ENCODE results near the gene FAM240B.

Gene FAM240B

GRCh38 chr9:38689678-38690077 is 30.3 kb downstream of the FAM240B start:
- no peak for TF ChIP-seq MYC (IDR thresholded peaks at IDR 0.05; ENCODE audit: low read depth, low read length)
- DNase-seq (ENCODE audit: low read depth) = no peak
- H3K4me3 ChIP-seq (ENCODE audit: low read depth, low read length) = no peak overlapping the region

- no peak for DNase-seq (ENCODE audit: low read depth)
- H3K4me3 ChIP-seq (ENCODE audit: low read depth, low read length) = no peak overlapping the region
- no peak for TF ChIP-seq MAX (IDR thresholded peaks at IDR 0.05; ENCODE audit: low read depth, low read length)
- TF ChIP-seq POLR2A (IDR thresholded peaks at IDR 0.05; ENCODE audit: extremely low read depth, insufficient read length) = no peak
- TF ChIP-seq CTCF (IDR thresholded peaks at IDR 0.05; ENCODE audit: low read depth, low read length) = no peak
- TF ChIP-seq MYC (IDR thresholded peaks at IDR 0.05; ENCODE audit: low read depth, low read length) = no peak
These were observed 31.9 kb downstream of the FAM240B start for GRCh38 chr9:38687992-38688391.

- no peak overlapping the region for H3K4me3 ChIP-seq (ENCODE audit: low read depth, low read length)
- no peak for DNase-seq (ENCODE audit: low read depth)
- TF ChIP-seq POLR2A (IDR thresholded peaks at IDR 0.05; ENCODE audit: extremely low read depth, insufficient read length) (no peak), MAX (IDR thresholded peaks at IDR 0.05; ENCODE audit: low read depth, low read length) (no peak), MYC (IDR thresholded peaks at IDR 0.05; ENCODE audit: low read depth, low read length) (no peak), CTCF (IDR thresholded peaks at IDR 0.05; ENCODE audit: low read depth, low read length) (no peak)
These were observed 32.5 kb downstream of the FAM240B start for GRCh38 chr9:38687389-38687842.

- no peak overlapping the region for H3K4me3 ChIP-seq (ENCODE audit: low read depth, low read length)
- DNase-seq (ENCODE audit: low read depth) = no peak
- no peak for TF ChIP-seq POLR2A (IDR thresholded peaks at IDR 0.05; ENCODE audit: extremely low read depth, insufficient read length)
- TF ChIP-seq MYC (IDR thresholded peaks at IDR 0.05; ENCODE audit: low read depth, low read length) = no peak
- TF ChIP-seq MAX (IDR thresholded peaks at IDR 0.05; ENCODE audit: low read depth, low read length) = no peak
- TF ChIP-seq CTCF (IDR thresholded peaks at IDR 0.05; ENCODE audit: low read depth, low read length) = no peak
These were observed 33.0 kb downstream of the FAM240B start for GRCh38 chr9:38686933-38687332.

GRCh38 chr9:38685535-38685934 is 34.4 kb downstream of the FAM240B start:
- H3K4me3 ChIP-seq (ENCODE audit: low read depth, low read length) = no peak overlapping the region
- no peak for DNase-seq (ENCODE audit: low read depth)
- TF ChIP-seq MAX (IDR thresholded peaks at IDR 0.05; ENCODE audit: low read depth, low read length) = no peak
- TF ChIP-seq CTCF (IDR thresholded peaks at IDR 0.05; ENCODE audit: low read depth, low read length) = no peak
- TF ChIP-seq MYC (IDR thresholded peaks at IDR 0.05; ENCODE audit: low read depth, low read length) = no peak
- no peak for TF ChIP-seq POLR2A (IDR thresholded peaks at IDR 0.05; ENCODE audit: extremely low read depth, insufficient read length)

GRCh38 chr9:38683336-38683735 is 36.6 kb downstream of the FAM240B start:
- H3K4me3 ChIP-seq (ENCODE audit: low read depth, low read length) = no peak overlapping the region
- TF ChIP-seq POLR2A (IDR thresholded peaks at IDR 0.05; ENCODE audit: extremely low read depth, insufficient read length) = no peak
- TF ChIP-seq CTCF (IDR thresholded peaks at IDR 0.05; ENCODE audit: low read depth, low read length) = no peak
- TF ChIP-seq MAX (IDR thresholded peaks at IDR 0.05; ENCODE audit: low read depth, low read length) = no peak
- no peak for TF ChIP-seq MYC (IDR thresholded peaks at IDR 0.05; ENCODE audit: low read depth, low read length)
- DNase-seq (ENCODE audit: low read depth) = no peak
